ENCODE measurements around the gene ACTRT2. TPM values are rescaled to one million over a fixed set of nuclear protein-coding genes. Genes with fewer than 3 reads are reported as not detected.

Gene ACTRT2
- total and polyA plus RNA-seq, 2 of the 8 experiments (the other 6 are each of a cell fraction or from before 2014, with no cell fraction given) = not detected

GRCh38 chr1:2985067-2985561 is 36.2 kb upstream of the ACTRT2 start:
- H3K18ac ChIP-seq (ENCODE audit: extremely low read depth, low read length) = no peak overlapping the region
- no peak for FAIRE-seq
- no peak overlapping the region for H4K5ac ChIP-seq (ENCODE audit: insufficient read length, low read depth, low read length)
- no peak overlapping the region for H2AK5ac ChIP-seq (ENCODE audit: low read depth, low read length)
- H3K4me3 ChIP-seq (ENCODE audit: extremely low read depth in 1 of 4, insufficient read depth in 2 of 4, low read depth in 3 of 4, low read length in 4 of 4) = no peak overlapping the region
- 84% methylated on average over 15 of the region's 17 CpGs; no CpG with 5 or more reads in 1 of the 2 experiments for WGBS, 2 experiments (ENCODE audit: extremely low coverage in 1 of 2, insufficient coverage in 1 of 2, insufficient read length in 1 of 2, insufficient replicate concordance in 2 of 2, low coverage in 1 of 2, low lambda C conversion rate in 2 of 2, missing lambda C conversion rate in 1 of 2)
- no peaks in the 10 kb centered on the region for H3K36me3 ChIP-seq (ENCODE audit: control insufficient read depth in 2 of 4, insufficient read depth in 4 of 4, low read length in 3 of 4)
- no peak overlapping the region for H2BK12ac ChIP-seq (ENCODE audit: low read depth, low read length)
- H3K9me3 ChIP-seq (ENCODE audit: insufficient read depth in 2 of 2, low read depth in 1 of 2, low read length in 1 of 2) = peaks cover 80 to 99% of the 10 kb centered on the region in 2 experiments
- no peak overlapping the region for H2BK20ac ChIP-seq (ENCODE audit: low read length)
- H3K9ac ChIP-seq (replicated peaks in 1 of 4; ENCODE audit: extremely low read depth in 1 of 4, low read depth in 3 of 4, low read length in 3 of 4) = no peak overlapping the region
- no peak overlapping the region for H3K27ac ChIP-seq (ENCODE audit: low read depth, low read length)
- no peaks in the 10 kb centered on the region for H3K27me3 ChIP-seq (replicated peaks in 1 of 4; ENCODE audit: control insufficient read depth in 3 of 4, extremely low read depth in 1 of 4, insufficient read depth in 3 of 4, low read length in 3 of 4)
- no peak overlapping the region for H2BK5ac ChIP-seq (ENCODE audit: low read depth, low read length)
- H3K79me2 ChIP-seq (ENCODE audit: control insufficient read depth in 1 of 2, insufficient read depth in 2 of 2, low read length in 2 of 2) = no peaks in the 10 kb centered on the region
- POLR2A ChIA-PET (ENCODE audit: partially characterized antibody) = no interaction called here
- no peaks in the 10 kb centered on the region for H3K79me1 ChIP-seq (ENCODE audit: low read depth, low read length)
- no peak overlapping the region for H2BK15ac ChIP-seq (ENCODE audit: low read length)
- no peak overlapping the region for H3K23ac ChIP-seq (ENCODE audit: insufficient read length)
- no peak overlapping the region for H3K56ac ChIP-seq (replicated peaks; ENCODE audit: insufficient read length, low read depth, low read length)
- no peak overlapping the region for H3K14ac ChIP-seq (ENCODE audit: insufficient read length)
- H2BK120ac ChIP-seq (replicated peaks; ENCODE audit: low read depth, low read length) = no peak overlapping the region
- H4K91ac ChIP-seq (replicated peaks; ENCODE audit: insufficient read length, low read length) = no peak overlapping the region
- no peak overlapping the region for H4K8ac ChIP-seq (ENCODE audit: extremely low read depth, insufficient read depth, low read length)
- no peaks in the 10 kb centered on the region; a peak in 2 of 7 replicates for H3K4me1 ChIP-seq (replicated peaks in 1 of 4; ENCODE audit: control insufficient read depth in 3 of 4, insufficient read depth in 4 of 4, low read length in 3 of 4)
- no peak overlapping the region for H3K4me2 ChIP-seq (ENCODE audit: insufficient read depth in 1 of 2, low read depth in 2 of 2, low read length in 2 of 2)
- no peak overlapping the region for H3K4ac ChIP-seq (replicated peaks; ENCODE audit: insufficient read length, low read depth, low read length)
- CTCF ChIA-PET (ENCODE audit: partially characterized antibody) = no interaction called here
- peaks cover 11% of the 10 kb centered on the region; the same call in 1 of the 2 replicates for H3K23me2 ChIP-seq (ENCODE audit: low read depth, low read length)
- H4K20me1 ChIP-seq (replicated peaks in 1 of 2; ENCODE audit: control insufficient read depth in 1 of 2, insufficient read depth in 2 of 2, low read length in 2 of 2) = peaks cover 0 to 4% of the 10 kb centered on the region in 2 experiments
- no peak for DNase-seq (ENCODE audit: low read depth in 1 of 2, low spot score in 2 of 2)
- H2AFZ ChIP-seq (ENCODE audit: low read length) = no peak overlapping the region
- no peak for TF ChIP-seq EZH2 (IDR thresholded peaks at IDR 0.05; ENCODE audit: low read depth, low read length, severe bottlenecking)
- no peak for TF ChIP-seq ATF2 (IDR thresholded peaks at IDR 0.05; ENCODE audit: low read length)

Measured in H1 (cell line).